Stimulated activated naive CD4-positive, alpha-beta T cell treated with Interleukin-2 at 50 U/mL for 16 hours (primary cell): ENCODE data around the gene DPP10.
"Not testable (repeated sequence)": the region's sequence is repeated elsewhere in the genome, so short reads cannot be mapped to it uniquely, and the experiment has no call there.

ENCODE experiments used
- DNase-seq: peaks from one replicate; lab custom pipeline; 2025; lab: John Stamatoyannopoulos, UW

Gene DPP10

GRCh38 chr2:114515882-114516281 lies 73.4 kb downstream of the DPP10 start:
- DNase-seq: no peak

- no peak for DNase-seq
Observed at GRCh38 chr2:114517580-114517979, 75.1 kb downstream of the DPP10 start.

GRCh38 chr2:114518738-114519137 lies 76.3 kb downstream of the DPP10 start:
- no peak for DNase-seq

GRCh38 chr2:114522612-114523011 lies 80.2 kb downstream of the DPP10 start:
- not testable (repeated sequence) for DNase-seq

- no peak for DNase-seq
Observed at GRCh38 chr2:114525955-114526354, 83.5 kb downstream of the DPP10 start.

GRCh38 chr2:114526841-114527240 lies 84.4 kb downstream of the DPP10 start:
- DNase-seq: no peak

GRCh38 chr2:114527330-114527983 lies 85.0 kb downstream of the DPP10 start:
- DNase-seq: no peak

GRCh38 chr2:114534116-114535084 lies 92.0 kb downstream of the DPP10 start:
- no peak for DNase-seq

GRCh38 chr2:114537777-114538176 lies 95.3 kb downstream of the DPP10 start:
- DNase-seq: no peak

GRCh38 chr2:114542695-114543094 lies 100.3 kb downstream of the DPP10 start:
- DNase-seq: no peak

GRCh38 chr2:114543236-114543766 lies 100.9 kb downstream of the DPP10 start:
- DNase-seq: no peak

GRCh38 chr2:114545052-114545451 lies 102.6 kb downstream of the DPP10 start:
- DNase-seq: no peak

GRCh38 chr2:114546531-114546930 lies 104.1 kb downstream of the DPP10 start:
- DNase-seq: no peak

GRCh38 chr2:114548151-114548550 lies 105.7 kb downstream of the DPP10 start:
- DNase-seq: no peak

GRCh38 chr2:114550364-114550763 lies 107.9 kb downstream of the DPP10 start:
- no peak for DNase-seq

GRCh38 chr2:114550895-114551793 lies 108.7 kb downstream of the DPP10 start:
- no peak for DNase-seq

- DNase-seq: no peak
Observed at GRCh38 chr2:114553027-114553426, 110.6 kb downstream of the DPP10 start.

GRCh38 chr2:114569166-114569565 lies 126.7 kb downstream of the DPP10 start:
- DNase-seq: no peak

- no peak for DNase-seq
Observed at GRCh38 chr2:114577657-114578056, 135.2 kb downstream of the DPP10 start.

- no peak for DNase-seq
Observed at GRCh38 chr2:114579542-114579941, 137.1 kb downstream of the DPP10 start.

- DNase-seq: no peak
Observed at GRCh38 chr2:114580691-114581090, 138.2 kb downstream of the DPP10 start.

GRCh38 chr2:114598329-114598728 lies 155.9 kb downstream of the DPP10 start:
- DNase-seq: no peak
